Activated CD8-positive, alpha-beta memory T cell treated with anti-CD3 and anti-CD28 coated beads, Interleukin-2, amount 50 U/mL, for 24 hours (primary cell): ENCODE measurements around the gene F13A1.
"Not testable (repeated sequence)": the region's sequence is repeated elsewhere in the genome, so short reads cannot be mapped to it uniquely, and the experiment has no call there.

Experiments used
- DNase-seq: peaks from one replicate; pipeline ENCODE4 v3.0.0-alpha.2; 2020; ENCODE audit errors: extremely low read depth

The F13A1 gene

DNA sequence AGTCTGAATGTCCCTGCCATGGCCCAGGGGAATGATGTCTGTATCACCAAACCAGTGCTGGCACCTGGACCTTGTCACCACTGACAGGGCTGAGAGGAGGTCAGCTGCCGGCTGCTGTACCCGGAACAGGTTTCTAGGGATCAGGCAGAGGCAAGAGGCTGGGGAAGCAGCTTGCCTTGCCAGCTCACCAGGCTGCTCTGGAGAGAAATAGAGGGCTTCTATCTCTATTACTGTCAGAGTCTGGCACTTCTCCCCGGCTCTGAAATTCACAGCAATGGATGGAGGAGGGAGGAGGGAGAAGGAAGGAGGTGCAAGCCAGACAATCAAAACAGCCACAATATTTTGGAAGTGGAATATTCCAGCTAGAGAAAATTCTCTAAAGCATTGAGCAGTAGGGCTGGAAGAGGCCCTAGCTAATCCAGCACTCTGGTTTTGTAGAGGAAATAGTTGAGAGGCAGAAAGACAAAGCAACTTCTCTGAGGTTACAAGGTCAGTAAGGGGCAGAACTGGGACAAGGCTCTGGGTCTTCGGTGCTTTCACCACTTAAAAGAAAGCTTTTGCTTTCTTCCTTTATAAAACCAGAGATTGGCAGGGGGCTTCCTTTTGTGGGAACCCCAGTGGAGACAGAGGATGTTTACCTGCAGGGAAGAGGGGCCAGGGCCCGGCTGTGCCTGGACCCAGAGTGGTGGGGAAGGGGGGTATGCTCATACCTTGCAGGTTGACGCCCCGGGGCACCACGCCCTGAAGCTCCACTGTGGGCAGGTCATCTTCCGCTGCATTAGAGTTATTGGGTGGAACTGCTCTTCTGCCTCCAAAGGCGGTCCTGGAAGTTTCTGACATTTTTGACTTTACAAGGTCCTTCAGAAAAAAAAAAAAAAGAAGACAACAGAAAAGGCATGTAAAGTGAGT lies 2.4 kb downstream of the F13A1 start:
- DNase-seq: no peak

DNA sequence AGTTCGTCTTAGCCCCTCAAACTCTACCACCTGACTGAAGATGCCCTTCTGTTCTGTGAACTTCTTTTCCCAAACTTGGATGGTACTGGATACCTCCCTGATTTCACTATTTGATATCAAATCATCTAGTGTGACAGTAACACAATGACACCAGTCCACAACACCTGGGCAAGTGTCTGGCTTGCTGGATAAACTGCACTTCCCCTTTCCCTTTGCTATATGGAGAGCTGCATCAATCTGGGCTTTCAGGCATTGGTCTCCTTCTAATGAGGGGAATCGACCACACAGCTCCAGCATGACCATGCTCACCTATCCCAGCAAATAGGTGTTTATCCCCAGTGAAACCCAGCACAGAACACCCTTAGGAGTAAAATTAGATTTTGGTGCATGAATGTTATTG lies 3.1 kb downstream of the F13A1 start:
- DNase-seq: no peak

DNA sequence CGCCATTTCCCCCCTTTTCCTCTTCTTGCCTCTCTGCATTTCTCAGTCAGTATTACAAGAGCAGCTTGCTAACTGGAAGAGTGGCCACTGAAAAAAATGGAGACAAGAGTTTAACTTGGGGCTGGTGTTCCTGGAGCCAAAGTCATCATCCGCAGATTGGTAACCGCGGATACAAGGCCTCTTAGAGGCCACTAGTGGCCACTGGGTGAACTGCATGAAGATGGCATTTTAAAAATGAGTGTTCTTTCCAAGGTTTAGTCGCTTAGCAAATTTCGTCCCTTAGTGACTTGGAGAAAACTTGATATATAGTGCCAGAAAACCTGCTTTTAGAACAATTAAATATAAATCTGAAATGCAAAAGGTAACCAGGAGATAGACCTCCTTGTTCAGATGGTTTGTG lies 4.8 kb downstream of the F13A1 start:
- no peak for DNase-seq

DNA sequence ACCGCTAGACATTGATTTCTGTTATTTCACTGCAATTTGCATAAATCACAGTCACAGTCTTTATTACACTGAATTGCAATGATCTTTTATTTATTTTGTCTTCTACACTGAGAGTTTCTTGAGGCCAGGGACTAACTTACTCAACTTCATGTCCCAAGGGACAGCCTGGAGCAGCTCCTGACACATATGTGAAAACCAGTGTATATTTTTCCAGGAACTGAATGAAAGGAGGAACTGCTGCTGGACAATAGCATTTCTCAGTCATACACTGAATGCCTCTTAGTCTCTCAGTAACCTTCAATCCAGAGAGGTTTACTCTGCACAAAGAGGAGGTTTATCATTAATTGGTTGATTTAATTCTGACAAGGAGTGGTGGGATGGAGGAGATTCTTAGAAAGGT lies 5.9 kb downstream of the F13A1 start:
- DNase-seq: no peak

DNA sequence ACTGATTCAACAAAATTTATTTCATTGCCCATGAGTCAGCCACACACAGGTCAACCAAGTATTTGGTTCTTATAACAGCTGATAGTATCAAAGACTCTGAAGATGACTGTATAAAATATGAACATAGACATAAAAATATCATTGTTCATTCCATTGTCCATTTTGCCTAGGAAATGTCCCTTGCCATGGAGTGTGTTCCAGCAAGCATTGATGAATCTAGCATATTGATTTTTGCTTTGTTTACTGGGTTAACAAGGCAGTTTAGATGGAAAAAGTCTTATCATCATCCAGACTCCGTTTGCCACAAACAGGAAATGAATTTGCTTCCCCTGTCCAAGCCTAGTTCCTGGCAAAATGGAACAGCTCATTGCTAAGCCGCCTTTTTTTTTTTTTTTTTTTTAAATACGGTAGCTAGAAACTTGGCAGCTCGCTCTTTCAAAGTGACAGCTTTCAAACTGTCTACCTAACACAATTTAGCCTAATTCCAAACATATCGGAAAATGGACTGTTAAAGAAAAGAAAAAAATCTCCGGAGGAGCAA lies 7.5 kb downstream of the F13A1 start:
- no peak for DNase-seq

DNA sequence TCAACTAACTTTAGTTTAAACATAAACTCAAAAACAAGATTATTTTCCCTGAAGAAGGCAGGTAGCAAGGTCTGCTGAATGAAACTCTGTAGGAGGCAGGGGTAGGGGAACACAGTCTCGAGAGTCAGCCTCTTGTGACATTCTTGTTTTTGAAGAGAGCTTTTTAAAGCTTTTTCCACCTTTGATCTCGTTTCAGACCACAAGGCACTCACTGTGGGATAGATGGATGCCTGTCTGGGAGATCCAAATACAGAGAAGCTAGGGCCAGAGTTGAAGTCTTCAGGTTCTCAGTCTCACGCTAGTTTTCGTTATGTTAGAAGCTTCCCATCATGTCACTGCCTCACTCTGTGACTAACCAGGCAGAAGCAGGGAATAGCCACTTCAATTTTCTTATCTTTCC lies 14.9 kb downstream of the F13A1 start:
- DNase-seq: no peak

DNA sequence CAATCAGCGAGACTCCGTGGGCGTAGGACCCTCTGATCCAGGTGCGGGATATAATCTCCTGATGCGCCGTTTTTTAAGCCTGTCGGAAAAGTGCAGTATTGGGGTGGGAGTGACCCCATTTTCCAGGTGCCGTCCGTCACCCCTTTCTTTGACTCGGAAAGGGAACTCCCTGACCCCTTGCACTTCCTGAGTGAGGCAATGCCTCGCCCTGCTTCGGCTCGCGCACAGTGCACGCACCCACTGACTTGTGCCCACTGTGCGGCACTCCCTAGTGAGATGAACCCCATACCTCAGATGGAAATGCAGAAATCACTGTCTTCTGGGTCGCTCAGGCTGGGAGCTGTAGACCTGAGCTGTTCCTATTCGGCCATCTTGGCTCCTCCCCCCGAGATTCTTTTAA lies 20.1 kb downstream of the F13A1 start:
- not testable (repeated sequence) for DNase-seq

DNA sequence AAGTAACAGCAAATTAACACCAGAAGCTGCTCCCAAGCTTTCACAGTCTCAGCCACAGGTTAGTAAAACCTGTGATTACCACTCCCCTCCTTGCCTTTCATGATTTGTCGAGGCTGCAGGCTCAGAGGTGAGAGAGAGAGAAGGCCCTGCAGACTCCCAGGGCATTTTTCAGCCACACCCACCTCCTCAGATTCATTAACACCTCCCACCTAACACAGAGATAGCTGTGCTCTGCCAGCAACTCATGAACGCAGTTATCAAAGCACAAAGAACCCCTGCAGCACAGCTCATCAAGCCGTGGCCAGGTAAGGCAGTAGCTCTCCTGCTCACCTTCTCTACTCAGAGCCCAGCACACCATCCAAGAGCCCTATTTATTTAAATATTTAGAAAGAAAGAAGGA lies 27.1 kb downstream of the F13A1 start:
- no peak for DNase-seq

DNA sequence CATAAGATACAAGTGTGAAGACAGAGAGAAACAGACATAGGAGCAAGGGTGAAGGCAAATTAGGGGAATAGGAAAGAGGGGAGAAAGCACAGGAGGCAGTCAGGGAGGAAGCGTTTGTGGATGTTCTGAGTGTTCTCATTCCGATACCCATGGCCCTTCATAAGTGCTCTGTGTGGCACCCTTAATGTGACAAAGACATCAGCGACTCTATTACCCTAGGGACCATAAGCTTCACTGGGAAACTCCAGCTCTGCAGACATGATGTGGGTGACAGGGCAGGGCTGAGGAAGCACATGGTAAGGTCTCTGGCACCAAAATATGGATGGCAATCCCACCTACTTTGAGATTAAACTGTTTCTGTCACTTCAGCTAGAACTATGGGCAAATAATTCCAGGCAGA lies 33.0 kb downstream of the F13A1 start:
- no peak for DNase-seq

DNA sequence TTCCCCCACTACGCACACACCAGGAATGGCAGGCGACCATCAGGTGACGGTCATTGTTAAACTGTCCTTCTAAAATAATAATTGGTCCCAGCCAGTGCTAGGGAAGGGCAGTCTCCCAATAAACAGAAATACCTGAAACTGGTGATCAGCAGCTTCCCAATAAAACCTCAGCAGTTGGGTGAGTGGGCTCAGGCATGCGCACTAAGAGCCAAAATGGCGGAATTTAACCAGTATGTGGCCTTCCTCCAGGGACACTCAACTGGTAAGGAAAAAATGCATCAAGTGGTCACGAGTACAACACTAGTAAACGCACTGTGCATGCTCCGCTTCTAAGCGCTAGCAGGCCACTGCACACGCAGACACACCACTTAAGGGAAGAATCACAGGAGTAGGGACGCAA lies 34.8 kb downstream of the F13A1 start:
- no peak for DNase-seq

DNA sequence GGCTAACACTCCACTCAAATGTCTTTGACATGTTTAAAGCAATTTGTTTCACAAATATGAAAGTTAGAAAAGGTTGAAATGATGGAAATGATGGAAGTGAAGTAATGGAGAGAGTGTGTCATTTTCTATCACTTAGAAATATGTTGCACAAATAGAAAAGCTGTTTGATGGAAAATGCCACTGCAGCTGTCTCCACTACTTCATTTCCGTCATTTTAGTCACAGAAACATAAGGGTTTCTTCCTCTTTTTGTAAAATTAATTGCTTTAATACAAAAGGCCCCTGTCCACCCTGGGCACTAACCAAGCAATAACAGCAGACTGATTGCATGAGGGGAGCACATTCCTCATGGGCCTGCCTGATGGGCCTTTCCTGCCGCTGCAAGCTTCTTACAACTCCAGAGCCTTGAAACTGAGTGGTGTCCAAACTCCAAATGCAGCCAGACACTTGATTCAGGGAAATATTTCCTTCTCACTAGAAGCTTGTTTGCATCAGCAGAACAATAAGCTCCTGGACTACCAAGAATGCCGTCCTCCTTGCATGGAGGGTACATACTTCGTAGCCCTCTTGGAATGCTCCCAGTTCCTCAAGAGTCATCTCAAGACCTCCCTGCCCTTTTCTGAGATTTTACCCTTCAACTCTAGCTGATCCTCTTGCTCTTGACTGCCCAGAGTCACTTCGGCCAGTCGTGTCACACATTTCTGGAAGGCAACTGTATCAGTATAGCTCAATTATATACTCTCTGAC lies 36.1 kb downstream of the F13A1 start:
- no peak for DNase-seq

DNA sequence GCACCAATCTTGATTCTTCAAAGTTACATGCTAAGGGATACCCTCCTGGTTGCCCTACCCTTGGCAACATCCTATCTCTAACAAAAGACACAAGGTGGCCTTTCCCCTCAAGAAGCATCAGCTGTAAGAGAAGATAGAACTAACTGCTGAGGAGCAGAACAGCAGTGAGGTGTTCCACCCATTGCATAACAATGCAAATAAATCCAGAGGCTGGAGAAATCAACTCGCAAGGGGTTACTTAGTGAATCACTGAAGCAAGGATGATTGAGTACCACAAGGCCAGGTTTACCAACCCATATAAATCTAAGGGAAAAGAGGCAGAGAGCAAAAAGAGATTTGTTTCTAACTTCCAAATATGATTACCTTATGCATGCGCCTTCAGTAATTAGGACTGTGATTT lies 36.7 kb downstream of the F13A1 start:
- no peak for DNase-seq

DNA sequence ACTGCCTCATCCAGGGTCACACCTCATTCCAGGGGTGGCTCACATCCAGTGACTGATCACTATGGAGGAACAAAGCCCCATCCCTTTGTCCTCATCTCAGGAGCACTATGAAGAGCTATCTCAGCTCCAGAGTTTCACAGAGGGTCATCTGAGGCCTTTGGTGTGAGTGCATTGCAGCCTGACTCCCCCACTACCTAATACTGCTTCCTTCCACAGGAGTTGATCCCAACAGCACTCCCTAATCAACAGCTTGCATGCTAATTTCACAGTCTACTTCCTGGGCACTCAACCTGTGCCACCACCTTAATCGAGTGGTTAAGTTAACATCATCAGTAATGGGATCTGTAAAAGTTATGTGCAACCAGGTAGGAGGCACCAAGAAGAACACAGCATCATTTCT lies 37.7 kb downstream of the F13A1 start:
- no peak for DNase-seq

DNA sequence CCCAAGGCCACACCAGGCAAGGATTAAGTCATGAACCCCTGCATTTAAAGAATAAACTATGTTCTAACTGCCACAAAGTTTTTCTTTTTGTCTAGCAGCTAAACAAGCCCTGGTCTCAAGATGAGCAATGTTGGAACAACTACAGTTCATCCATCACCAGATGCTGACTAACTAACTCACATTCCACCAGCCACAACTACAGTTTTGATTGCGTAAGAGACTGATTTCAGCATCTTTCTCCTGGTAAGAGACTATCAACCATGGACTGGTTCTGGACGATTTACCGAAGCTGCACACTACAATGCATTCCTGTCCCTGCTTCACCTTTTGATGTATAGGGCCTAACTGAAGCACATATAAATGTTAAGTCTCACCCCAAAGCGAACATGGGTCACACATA lies 43.0 kb downstream of the F13A1 start:
- no peak for DNase-seq

DNA sequence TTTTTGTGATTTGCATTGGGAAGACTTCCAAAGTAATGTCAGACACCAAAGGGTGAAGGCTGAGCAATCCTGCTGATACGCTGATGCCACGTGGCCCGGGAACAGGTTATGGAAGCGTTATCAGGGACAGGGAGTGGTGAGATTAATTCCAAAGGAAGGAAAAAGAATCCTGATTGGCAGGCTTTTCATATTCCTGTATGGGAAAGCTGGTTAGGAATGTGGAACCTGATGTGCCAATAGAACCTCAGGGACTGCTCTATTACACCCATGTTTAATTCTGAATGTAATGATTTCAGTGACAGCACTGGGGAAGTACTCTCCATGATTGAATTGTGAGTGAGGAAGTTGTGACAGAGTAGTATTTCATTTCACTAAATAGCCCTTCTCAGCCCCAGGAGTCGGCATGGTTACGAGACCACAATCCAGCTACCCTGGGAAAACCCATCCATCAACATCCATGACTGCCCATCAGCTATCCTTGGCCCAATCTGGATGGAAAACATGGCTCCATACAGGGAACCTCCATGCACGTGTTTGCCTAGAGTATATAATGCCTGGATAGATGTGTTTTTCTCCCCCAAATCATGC lies 49.4 kb downstream of the F13A1 start:
- DNase-seq: no peak

DNA sequence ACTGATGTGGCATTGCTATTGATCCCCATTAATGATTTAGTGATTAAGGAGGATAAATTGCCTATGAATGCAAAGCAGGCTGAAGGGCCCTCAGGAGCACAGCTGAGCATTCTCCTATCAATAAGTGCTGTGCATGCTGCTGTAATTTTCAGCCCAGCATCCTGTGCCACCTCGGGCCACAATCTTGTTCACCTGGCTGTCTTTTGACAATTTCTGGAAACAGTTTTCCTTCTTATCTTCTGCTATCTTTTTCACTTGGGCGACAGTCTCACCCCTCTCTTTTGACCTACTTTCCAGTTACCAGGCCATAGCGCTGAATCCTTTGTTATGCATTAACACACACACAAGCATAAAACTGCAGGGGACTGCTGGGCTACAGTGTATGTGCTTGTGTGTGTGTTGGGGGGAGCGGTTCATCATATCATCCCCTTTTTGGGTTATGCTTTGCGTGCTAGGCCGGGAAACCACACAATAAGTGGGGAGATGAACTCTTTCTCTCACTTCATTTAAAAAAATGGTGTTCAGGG lies 60.2 kb downstream of the F13A1 start:
- DNase-seq: no peak

DNA sequence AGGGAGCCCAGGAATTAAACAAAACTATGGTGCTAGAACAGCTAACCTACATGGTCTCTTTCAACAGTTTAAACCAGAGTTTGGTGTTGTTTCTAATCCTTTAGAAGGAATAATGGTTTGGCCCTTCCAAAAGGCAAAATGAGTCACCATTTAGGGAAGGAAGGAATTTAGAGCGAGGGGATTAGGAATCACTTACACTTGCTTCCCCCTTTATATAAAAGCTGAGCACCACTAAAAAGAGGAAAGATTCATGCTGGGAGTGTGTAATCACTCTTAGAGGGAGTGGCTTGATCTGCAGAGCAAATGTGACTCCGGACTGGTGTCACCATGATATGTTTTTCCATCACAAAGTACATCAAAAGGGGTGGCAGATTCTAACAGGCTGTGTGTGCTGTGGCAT lies 63.6 kb downstream of the F13A1 start:
- DNase-seq: no peak

DNA sequence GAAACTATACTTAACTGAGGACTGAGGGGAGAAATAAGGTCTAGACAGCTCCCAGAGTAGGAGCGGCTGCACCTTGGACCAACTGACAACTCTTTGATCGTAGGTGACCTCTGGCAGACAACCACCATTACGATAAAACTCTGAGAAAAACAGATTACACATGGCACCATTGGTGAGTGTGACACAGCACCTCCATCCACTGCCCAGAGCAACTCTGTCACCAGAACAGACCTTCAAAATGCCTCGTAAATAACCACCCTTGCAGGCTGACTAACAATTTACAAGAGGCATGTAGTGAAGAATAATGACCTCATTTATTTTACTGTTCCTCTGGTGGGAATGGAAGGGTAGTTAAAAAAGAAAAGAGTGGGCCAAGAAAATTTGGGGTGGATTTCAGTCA lies 64.2 kb downstream of the F13A1 start:
- DNase-seq: no peak

DNA sequence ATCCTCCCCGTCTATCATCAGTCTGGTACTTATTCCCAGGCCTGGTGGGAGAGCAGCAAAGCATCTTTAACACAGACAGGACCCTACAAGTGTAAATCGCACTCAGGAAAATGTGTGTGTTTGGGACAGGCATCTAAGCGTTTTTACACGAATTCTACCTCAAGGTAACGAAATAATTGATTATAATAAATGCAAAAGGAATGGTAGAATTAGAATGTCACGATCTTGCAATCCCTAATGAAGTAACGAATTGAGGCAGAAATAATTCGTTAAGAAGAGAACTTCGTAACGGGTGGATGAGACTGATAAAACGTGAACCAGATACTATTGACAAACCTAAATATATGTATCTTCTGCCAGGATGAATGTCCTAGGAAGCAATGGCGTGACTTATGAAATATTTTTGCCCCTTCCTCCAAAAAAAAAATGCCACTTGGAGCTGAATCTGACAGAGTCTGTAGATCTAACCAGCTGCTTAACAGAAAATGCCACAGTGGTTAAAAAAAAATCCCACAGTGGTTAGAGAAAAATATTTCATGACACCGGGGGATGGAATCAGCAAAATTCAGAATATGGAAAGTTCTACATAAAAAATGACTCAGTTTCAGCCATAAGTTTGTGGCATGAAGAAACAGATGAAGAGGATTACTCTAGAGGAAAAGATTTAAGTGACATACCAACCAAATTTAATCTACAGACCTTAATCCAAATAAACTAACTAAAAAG lies 68.7 kb downstream of the F13A1 start:
- DNase-seq: no peak

DNA sequence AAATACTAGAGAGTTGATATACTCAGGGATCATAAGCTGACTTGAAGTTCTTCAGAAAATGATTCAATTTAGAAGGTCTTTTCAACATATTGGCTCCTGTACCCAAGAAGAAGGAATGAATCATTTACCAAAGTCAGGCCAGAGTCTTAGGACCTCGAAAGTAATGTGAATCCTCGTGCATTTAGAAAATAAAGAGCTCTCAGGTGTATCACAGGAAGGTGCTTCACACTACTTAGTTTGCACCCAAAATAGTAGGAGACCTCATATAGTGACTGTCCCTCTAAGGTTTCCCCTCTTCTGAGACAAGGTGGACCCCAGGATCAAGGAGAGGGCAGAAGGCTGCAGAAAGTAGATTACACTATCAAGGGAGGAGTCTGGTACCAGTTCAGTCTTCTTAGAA lies 71.8 kb downstream of the F13A1 start:
- DNase-seq: no peak

DNA sequence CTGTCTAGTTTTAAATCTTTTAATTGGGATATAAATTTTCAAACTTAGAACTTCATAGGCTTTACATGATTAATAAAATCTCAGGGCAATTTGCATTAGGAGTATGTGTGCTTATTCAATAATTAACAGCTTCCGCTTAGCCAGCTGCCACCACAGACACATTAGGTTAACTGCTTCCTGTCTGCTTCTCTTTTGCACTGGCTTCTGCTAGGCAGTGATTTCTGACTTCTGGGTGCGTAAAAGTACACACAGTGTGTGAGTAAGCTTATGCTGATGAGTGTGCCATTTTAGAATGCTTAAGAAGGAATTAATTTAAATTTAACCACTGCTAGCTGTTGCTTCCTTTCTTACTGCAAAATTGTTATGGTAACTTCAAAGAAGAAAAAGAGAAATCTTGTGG lies 73.9 kb downstream of the F13A1 start:
- no peak for DNase-seq

DNA sequence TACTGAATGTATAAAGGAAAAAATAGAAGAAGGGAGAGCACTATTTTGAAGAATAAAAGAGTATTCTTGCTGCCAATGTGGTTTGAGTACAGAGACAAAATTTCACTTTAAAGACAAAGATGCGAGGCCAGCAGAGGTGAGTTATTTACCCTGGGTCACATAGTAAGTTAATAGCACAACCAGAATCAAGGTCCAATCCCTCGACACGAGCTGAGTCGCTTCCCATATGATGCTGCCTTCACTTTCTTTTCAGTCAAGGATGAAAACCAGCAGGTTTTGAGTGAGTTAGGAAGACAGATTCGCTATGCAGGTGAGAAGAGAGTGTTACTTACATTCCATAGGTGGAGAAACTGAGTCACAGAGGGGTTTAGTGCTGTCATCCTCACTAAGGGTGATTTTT lies 75.8 kb downstream of the F13A1 start:
- no peak for DNase-seq
